DOHH2 (cell line): ENCODE data around the gene CCN5.

Experiments used
- EZH2phosphoT487 ChIP-seq: fragments of 200-600 bp; sonication (generic); IDR thresholded peaks from 2 replicates; pipeline ENCODE4 v1.6.1; 2017; ENCODE audit warnings: borderline replicate concordance, mild to moderate bottlenecking, antibody characterized with exemption, low read length, moderate library complexity, mixed read lengths
- TF ChIP-seq, protein P1 (sequence below): fragments of 200-600 bp; sonication (generic); IDR thresholded peaks from one replicate; pipeline ENCODE4 v1.5.1; 2014; ENCODE audit warnings: antibody characterized with exemption, mild to moderate bottlenecking, low read depth, low read length; ENCODE audit not compliant: poor library complexity, severe bottlenecking

DNA sequence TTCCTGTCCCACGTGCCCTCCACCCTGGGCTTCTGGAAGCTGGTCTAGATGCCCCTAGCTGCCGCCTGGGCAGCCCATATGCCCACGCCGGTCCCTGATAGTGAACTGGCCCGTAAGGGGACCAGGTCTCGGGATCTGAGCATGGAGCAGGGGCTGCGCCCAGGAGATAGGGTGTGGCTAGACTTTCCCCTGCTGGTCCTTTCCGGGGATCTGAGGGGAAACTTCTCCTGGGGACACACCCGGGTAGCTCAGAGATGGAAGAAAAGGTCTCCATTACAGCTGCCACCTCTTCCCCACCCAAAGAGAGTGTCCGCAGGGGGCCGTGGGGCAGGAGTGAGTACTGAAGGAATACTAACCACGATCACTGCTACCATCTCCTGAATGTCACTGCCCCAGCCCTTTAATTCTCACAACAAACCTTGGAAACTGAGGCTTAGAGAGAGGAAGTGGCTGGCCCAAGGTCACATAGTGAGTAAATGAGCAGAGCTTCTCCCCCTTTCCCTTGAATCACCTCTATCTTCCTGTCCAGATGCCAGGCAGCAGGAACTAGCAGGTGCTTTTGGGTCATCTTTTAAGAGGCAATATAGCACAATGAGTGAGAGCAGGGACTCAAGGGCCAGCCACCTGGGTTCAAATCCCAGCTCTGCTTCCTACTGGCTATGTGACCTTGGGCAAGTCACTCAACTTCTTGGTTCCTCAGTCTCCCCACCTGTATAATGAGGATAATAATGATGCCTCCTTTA, 11.8 kb upstream of the CCN5 start:
- TF ChIP-seq, protein P1, sequence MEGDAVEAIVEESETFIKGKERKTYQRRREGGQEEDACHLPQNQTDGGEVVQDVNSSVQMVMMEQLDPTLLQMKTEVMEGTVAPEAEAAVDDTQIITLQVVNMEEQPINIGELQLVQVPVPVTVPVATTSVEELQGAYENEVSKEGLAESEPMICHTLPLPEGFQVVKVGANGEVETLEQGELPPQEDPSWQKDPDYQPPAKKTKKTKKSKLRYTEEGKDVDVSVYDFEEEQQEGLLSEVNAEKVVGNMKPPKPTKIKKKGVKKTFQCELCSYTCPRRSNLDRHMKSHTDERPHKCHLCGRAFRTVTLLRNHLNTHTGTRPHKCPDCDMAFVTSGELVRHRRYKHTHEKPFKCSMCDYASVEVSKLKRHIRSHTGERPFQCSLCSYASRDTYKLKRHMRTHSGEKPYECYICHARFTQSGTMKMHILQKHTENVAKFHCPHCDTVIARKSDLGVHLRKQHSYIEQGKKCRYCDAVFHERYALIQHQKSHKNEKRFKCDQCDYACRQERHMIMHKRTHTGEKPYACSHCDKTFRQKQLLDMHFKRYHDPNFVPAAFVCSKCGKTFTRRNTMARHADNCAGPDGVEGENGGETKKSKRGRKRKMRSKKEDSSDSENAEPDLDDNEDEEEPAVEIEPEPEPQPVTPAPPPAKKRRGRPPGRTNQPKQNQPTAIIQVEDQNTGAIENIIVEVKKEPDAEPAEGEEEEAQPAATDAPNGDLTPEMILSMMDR = no peak
- no peak for TF ChIP-seq EZH2phosphoT487
